ENCODE data around the gene MEIS2. TPM values are rescaled to one million over a fixed set of nuclear protein-coding genes. Genes with fewer than 3 reads are reported as not detected.

The MEIS2 gene
- total RNA-seq, 1 donor from 2014 or later: 35.6 TPM

- Histone ChIP-seq H3K27me3 (ENCODE audit: insufficient read depth, low read length) (no peaks in the 10 kb centered on the region), H3K9me3 (ENCODE audit: insufficient read depth, low read depth, low read length) (no peaks in the 10 kb centered on the region), H3K27ac (ENCODE audit: low read depth, low read length) (no peak overlapping the region), H2AFZ (ENCODE audit: low read depth, low read length) (no peak overlapping the region), H3K4me3 (ENCODE audit: insufficient read depth, low read depth, low read length) (no peak overlapping the region), H3K36me3 (ENCODE audit: insufficient read depth, low read length) (peaks cover 9% of the 10 kb centered on the region), H3K4me1 (ENCODE audit: insufficient read depth, low read length) (peaks cover 7% of the 10 kb centered on the region), H3K9ac (ENCODE audit: low read length) (no peak overlapping the region), H3K4me2 (ENCODE audit: low read length) (no peak overlapping the region), H3K79me2 (ENCODE audit: insufficient read depth, low read length) (peaks cover 56% of the 10 kb centered on the region), H4K20me1 (ENCODE audit: insufficient read depth, low read length) (peaks cover 58% of the 10 kb centered on the region)
- TF ChIP-seq EZH2 (IDR thresholded peaks at IDR 0.05; ENCODE audit: insufficient read depth, low read length) (no peak), CTCF (IDR thresholded peaks at IDR 0.05; ENCODE audit: insufficient read depth, low read depth, low read length) (no peak)
- H3K9me3 Mint-ChIP-seq (ENCODE audit: unreplicated experiment): no peaks in the 10 kb centered on the region
- no peak overlapping the region for H3K27ac Mint-ChIP-seq (ENCODE audit: unreplicated experiment)
- FAIRE-seq (no peak), DNase-seq (ENCODE audit: low read depth) (no peak)
- no peak overlapping the region for H3K4me3 Mint-ChIP-seq (ENCODE audit: unreplicated experiment)
- peaks cover 17% of the 10 kb centered on the region for H3K4me1 Mint-ChIP-seq (ENCODE audit: low read depth, unreplicated experiment)
- no peaks in the 10 kb centered on the region for H3K27me3 Mint-ChIP-seq (ENCODE audit: low read depth, unreplicated experiment)
- peaks cover 6% of the 10 kb centered on the region for H3K36me3 Mint-ChIP-seq (ENCODE audit: low read depth, unreplicated experiment)
Observed at GRCh38 chr15:37041836-37042235, 58.5 kb downstream of the MEIS2 start.

DNA sequence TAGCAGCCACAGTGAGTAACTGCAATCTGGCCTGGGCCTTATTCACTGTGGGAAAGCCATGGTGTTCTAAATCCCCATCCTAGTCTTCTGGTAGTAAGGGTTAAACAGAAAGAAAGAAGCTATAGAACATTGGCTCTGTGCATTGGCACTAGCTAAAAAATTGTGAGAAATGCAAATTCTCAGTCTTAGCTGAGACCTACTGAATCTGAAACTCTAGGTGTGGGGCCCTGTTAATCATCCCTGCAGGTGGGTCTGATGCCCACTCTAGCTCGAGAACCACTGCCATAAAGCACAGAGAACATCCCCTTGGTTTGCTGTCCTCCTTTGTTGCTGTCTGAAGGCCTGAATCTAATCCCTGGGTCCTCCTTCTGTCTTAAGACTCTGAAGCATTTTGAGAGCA is 59.3 kb downstream of the MEIS2 start:
- Mint-ChIP-seq H3K27me3 (ENCODE audit: low read depth, unreplicated experiment) (no peaks in the 10 kb centered on the region), H3K27ac (ENCODE audit: unreplicated experiment) (no peak overlapping the region), H3K36me3 (ENCODE audit: low read depth, unreplicated experiment) (peaks cover 6% of the 10 kb centered on the region), H3K9me3 (ENCODE audit: unreplicated experiment) (no peaks in the 10 kb centered on the region), H3K4me1 (ENCODE audit: low read depth, unreplicated experiment) (peaks cover 10% of the 10 kb centered on the region), H3K4me3 (ENCODE audit: unreplicated experiment) (no peak overlapping the region)
- H4K20me1 ChIP-seq (ENCODE audit: insufficient read depth, low read length): peaks cover 53% of the 10 kb centered on the region
- peaks cover 51% of the 10 kb centered on the region for H3K79me2 ChIP-seq (ENCODE audit: insufficient read depth, low read length)
- no peak for TF ChIP-seq CTCF (IDR thresholded peaks at IDR 0.05; ENCODE audit: insufficient read depth, low read depth, low read length)
- TF ChIP-seq EZH2 (IDR thresholded peaks at IDR 0.05; ENCODE audit: insufficient read depth, low read length): no peak
- peaks cover 5% of the 10 kb centered on the region for H3K4me1 ChIP-seq (ENCODE audit: insufficient read depth, low read length)
- FAIRE-seq: no peak
- H3K4me2 ChIP-seq (ENCODE audit: low read length): no peak overlapping the region
- no peak for DNase-seq (ENCODE audit: low read depth)
- peaks cover 9% of the 10 kb centered on the region for H3K36me3 ChIP-seq (ENCODE audit: insufficient read depth, low read length)
- H3K4me3 ChIP-seq (ENCODE audit: insufficient read depth, low read depth, low read length): no peak overlapping the region
- no peaks in the 10 kb centered on the region for H3K9me3 ChIP-seq (ENCODE audit: insufficient read depth, low read depth, low read length)
- H3K27me3 ChIP-seq (ENCODE audit: insufficient read depth, low read length): no peaks in the 10 kb centered on the region
- H3K9ac ChIP-seq (ENCODE audit: low read length): no peak overlapping the region
- no peak overlapping the region for H3K27ac ChIP-seq (ENCODE audit: low read depth, low read length)
- no peak overlapping the region for H2AFZ ChIP-seq (ENCODE audit: low read depth, low read length)

- H3K4me1 ChIP-seq (ENCODE audit: insufficient read depth, low read length): no peaks in the 10 kb centered on the region
- no peaks in the 10 kb centered on the region for H3K9me3 ChIP-seq (ENCODE audit: insufficient read depth, low read depth, low read length)
- no peak for DNase-seq (ENCODE audit: low read depth)
- H3K4me3 ChIP-seq (ENCODE audit: insufficient read depth, low read depth, low read length): no peak overlapping the region
- H2AFZ ChIP-seq (ENCODE audit: low read depth, low read length): no peak overlapping the region
- Mint-ChIP-seq H3K4me3 (ENCODE audit: unreplicated experiment) (no peak overlapping the region), H3K4me1 (ENCODE audit: low read depth, unreplicated experiment) (peaks cover 9% of the 10 kb centered on the region), H3K36me3 (ENCODE audit: low read depth, unreplicated experiment) (peaks cover 6% of the 10 kb centered on the region), H3K27me3 (ENCODE audit: low read depth, unreplicated experiment) (no peaks in the 10 kb centered on the region), H3K27ac (ENCODE audit: unreplicated experiment) (no peak overlapping the region), H3K9me3 (ENCODE audit: unreplicated experiment) (no peaks in the 10 kb centered on the region)
- TF ChIP-seq EZH2 (IDR thresholded peaks at IDR 0.05; ENCODE audit: insufficient read depth, low read length) (no peak), CTCF (IDR thresholded peaks at IDR 0.05; ENCODE audit: insufficient read depth, low read depth, low read length) (no peak)
- no peak for FAIRE-seq
- H3K9ac ChIP-seq (ENCODE audit: low read length): no peak overlapping the region
- peaks cover 45% of the 10 kb centered on the region for H3K79me2 ChIP-seq (ENCODE audit: insufficient read depth, low read length)
- H3K27ac ChIP-seq (ENCODE audit: low read depth, low read length): no peak overlapping the region
- peaks cover 51% of the 10 kb centered on the region for H4K20me1 ChIP-seq (ENCODE audit: insufficient read depth, low read length)
- H3K27me3 ChIP-seq (ENCODE audit: insufficient read depth, low read length): no peaks in the 10 kb centered on the region
- no peak overlapping the region for H3K4me2 ChIP-seq (ENCODE audit: low read length)
- peaks cover 14% of the 10 kb centered on the region for H3K36me3 ChIP-seq (ENCODE audit: insufficient read depth, low read length)
Observed at GRCh38 chr15:37040072-37040742, 60.1 kb downstream of the MEIS2 start.

Measured in astrocyte (in vitro differentiated cells and primary cell).